Upper lobe of right lung (tissue), 1 donor: ENCODE results near the gene SLC46A2. TPM values are rescaled to one million over a fixed set of nuclear protein-coding genes. Genes with fewer than 3 reads are reported as not detected.

Experiments
- ATAC-seq: fragments of 200-7000 bp; cut with Tn5 transposase; one replicate; pipeline ENCODE4 v1.9.1; 2020; ENCODE audit warnings: mild to moderate bottlenecking, moderate library complexity
- DNase-seq: peaks from one replicate; pipeline ENCODE4 v3.0.0-alpha.2; 2020
- H3K27ac ChIP-seq: fragments of 200-600 bp; one replicate; pipeline ENCODE4 v1.8.0; 2022
- H3K27me3 ChIP-seq: fragments of 200-600 bp; one replicate; pipeline ENCODE4 v1.8.0; 2022; ENCODE audit warnings: mild to moderate bottlenecking
- H3K36me3 ChIP-seq: fragments of 200-600 bp; one replicate; pipeline ENCODE4 v1.8.0; 2022
- H3K4me1 ChIP-seq: fragments of 200-600 bp; one replicate; pipeline ENCODE4 v1.8.0; 2022
- H3K4me3 ChIP-seq: fragments of 200-600 bp; one replicate; pipeline ENCODE4 v1.8.0; 2022; ENCODE audit warnings: mild to moderate bottlenecking
- H3K9me3 ChIP-seq: fragments of 200-600 bp; one replicate; pipeline ENCODE4 v1.8.0; 2022
- CTCF ChIP-seq: fragments of 200-600 bp; IDR thresholded peaks from one replicate; pipeline ENCODE4 v1.8.0; 2022; ENCODE audit warnings: antibody characterized with exemption
- intact Hi-C: fragments of 100-400 bp; cut with DNase I; formaldehyde crosslinking; loops from one replicate; pipeline ENCODE4 v1.11.0; 2022
- total RNA-seq: library from RNA; stranded (reverse); fragmentation: NEBNext Ultra II Directional; extraction: Animal tissue kit (Norgen Biotek cat#: 25700); gene quantifications from one replicate; pipeline ENCODE4 v1.2.1, GENCODE V29; 2021
- donor health status: DM: no; HTN: yes; CAD: no; lungs with severe emphysema.

The SLC46A2 gene
- total RNA-seq, 1 donor from 2014 or later: 17.0 TPM

DNA sequence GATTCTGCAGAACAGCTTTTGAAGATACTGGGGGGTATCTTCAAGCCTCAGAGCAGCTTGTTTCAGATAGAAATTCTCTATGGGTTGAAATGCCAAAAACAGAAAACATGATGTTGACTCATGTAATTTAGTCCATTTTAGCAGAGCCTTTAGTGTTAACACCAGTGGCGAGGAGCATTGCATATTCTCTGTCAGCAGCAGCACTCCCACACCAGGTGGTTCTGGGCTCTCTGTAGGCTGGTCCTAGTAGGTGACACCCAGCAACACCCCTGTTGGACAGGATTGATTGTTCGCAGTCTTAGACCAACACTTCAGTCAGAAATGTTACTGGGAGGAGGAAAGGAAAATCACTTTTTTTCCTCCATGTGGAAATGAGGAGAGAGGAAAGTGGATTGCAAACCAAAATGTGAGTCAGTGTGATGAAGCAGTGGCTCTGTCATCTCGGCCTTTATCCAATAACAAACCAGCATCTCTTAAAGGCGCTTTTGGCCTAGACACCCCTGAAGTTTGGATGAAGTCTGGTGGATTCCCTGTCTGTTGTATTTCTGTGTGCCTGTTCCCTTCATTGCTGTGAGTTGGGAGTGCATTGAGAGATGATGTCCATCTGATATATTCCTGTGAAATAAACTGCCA lies 16.8 kb downstream of the SLC46A2 start:
- Histone ChIP-seq H3K36me3 (peaks cover 37% of the 10 kb centered on the region), H3K9me3 (no peaks in the 10 kb centered on the region), H3K4me1 (peaks cover 5% of the 10 kb centered on the region), H3K27ac (no peak overlapping the region), H3K27me3 (no peaks in the 10 kb centered on the region), H3K4me3 (no peak overlapping the region)
- no peak for ATAC-seq
- no peak for DNase-seq
- intact Hi-C loops: no loop called here
- TF ChIP-seq CTCF: no peak

- H3K4me1 ChIP-seq: peaks cover 15% of the 10 kb centered on the region
- H3K9me3 ChIP-seq: no peaks in the 10 kb centered on the region
- no peak overlapping the region for H3K4me3 ChIP-seq
- peaks cover 46% of the 10 kb centered on the region for H3K36me3 ChIP-seq
- no peaks in the 10 kb centered on the region for H3K27me3 ChIP-seq
- H3K27ac ChIP-seq: no peak overlapping the region
- ATAC-seq (no peak), DNase-seq (no peak)
- TF ChIP-seq CTCF: no peak
- intact Hi-C loops: no loop called here
These were observed 18.7 kb downstream of the SLC46A2 start for GRCh38 chr9:112872019-112872418.

- Histone ChIP-seq H3K4me3 (no peak overlapping the region), H3K9me3 (no peaks in the 10 kb centered on the region), H3K36me3 (peaks cover 36% of the 10 kb centered on the region), H3K4me1 (peaks cover 15% of the 10 kb centered on the region), H3K27ac (no peak overlapping the region), H3K27me3 (no peaks in the 10 kb centered on the region)
- intact Hi-C loops: no loop called here
- DNase-seq: no peak
- ATAC-seq: no peak
- no peak for TF ChIP-seq CTCF
These were observed 20.1 kb downstream of the SLC46A2 start for GRCh38 chr9:112870556-112870955.

DNA sequence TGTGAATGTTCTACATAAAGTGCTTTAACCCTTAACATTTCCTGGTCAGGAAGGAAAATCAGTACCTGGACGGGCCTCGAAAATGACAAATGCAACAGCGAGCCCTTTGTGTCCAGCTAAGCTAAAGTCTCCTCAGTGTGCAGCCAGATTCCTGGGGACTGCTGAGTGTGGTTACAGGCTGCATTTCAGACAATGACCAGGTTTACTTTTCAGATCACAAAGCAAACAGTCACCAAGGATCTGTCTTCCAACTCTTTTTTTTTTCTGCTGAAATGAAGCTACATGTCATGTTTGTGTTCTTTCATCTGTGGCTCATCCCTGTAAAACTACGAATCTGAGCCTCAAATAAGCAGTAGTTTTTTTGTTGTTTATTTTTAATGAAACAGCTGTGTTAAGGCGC lies 20.8 kb downstream of the SLC46A2 start:
- DNase-seq: no peak
- intact Hi-C loops: no loop called here
- H3K4me3 ChIP-seq: no peak overlapping the region
- H3K36me3 ChIP-seq: peaks cover 32% of the 10 kb centered on the region
- no peaks in the 10 kb centered on the region for H3K9me3 ChIP-seq
- no peak for TF ChIP-seq CTCF
- peaks cover 15% of the 10 kb centered on the region for H3K4me1 ChIP-seq
- H3K27ac ChIP-seq: no peak overlapping the region
- no peak for ATAC-seq
- no peaks in the 10 kb centered on the region for H3K27me3 ChIP-seq

GRCh38 chr9:112869041-112869529 lies 21.6 kb downstream of the SLC46A2 start:
- Histone ChIP-seq H3K4me1 (peaks cover 21% of the 10 kb centered on the region), H3K27ac (no peak overlapping the region), H3K27me3 (no peaks in the 10 kb centered on the region), H3K4me3 (no peak overlapping the region), H3K36me3 (peaks cover 32% of the 10 kb centered on the region), H3K9me3 (no peaks in the 10 kb centered on the region)
- intact Hi-C loops: no loop called here
- DNase-seq (no peak), ATAC-seq (no peak)
- TF ChIP-seq CTCF: no peak

DNA sequence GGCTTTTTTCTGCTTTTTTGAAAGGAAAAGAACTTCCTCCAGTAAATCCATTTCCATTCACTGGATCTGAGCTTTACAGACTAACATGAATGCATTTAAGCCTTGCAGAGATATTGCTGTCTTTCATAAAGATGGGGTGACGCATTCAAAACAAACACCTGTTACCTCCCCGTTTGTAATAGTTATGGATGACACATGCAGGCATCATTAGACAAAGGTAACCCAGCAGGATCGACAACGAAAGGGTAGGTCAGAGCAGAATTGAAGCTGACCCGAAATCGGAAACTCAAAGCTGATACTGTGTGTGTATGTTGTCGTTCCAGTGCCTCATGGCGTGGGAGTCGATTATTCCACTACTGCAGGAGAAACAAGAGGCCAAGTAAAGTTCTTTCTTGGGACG lies 22.2 kb downstream of the SLC46A2 start:
- Histone ChIP-seq H3K4me3 (no peak overlapping the region), H3K9me3 (no peaks in the 10 kb centered on the region), H3K27ac (no peak overlapping the region), H3K36me3 (peaks cover 32% of the 10 kb centered on the region), H3K27me3 (no peaks in the 10 kb centered on the region), H3K4me1 (peaks cover 27% of the 10 kb centered on the region)
- intact Hi-C loops: no loop called here
- no peak for ATAC-seq
- no peak for DNase-seq
- TF ChIP-seq CTCF: no peak
